DLD1 (cell line): ENCODE measurements around the gene C2orf92.

Source experiments
- in situ Hi-C: cut with HindIII; loops from 2 replicates; pipeline ENCODE4 v1.10.0; 2017; ENCODE audit warnings: low sequenced_read_pairs

Gene C2orf92

GRCh38 chr2:97740590-97741182, 71.2 kb downstream of the C2orf92 start:
- in situ Hi-C loops: no loop called here

GRCh38 chr2:97741251-97741650, 71.7 kb downstream of the C2orf92 start:
- in situ Hi-C loops: no loop called here

DNA sequence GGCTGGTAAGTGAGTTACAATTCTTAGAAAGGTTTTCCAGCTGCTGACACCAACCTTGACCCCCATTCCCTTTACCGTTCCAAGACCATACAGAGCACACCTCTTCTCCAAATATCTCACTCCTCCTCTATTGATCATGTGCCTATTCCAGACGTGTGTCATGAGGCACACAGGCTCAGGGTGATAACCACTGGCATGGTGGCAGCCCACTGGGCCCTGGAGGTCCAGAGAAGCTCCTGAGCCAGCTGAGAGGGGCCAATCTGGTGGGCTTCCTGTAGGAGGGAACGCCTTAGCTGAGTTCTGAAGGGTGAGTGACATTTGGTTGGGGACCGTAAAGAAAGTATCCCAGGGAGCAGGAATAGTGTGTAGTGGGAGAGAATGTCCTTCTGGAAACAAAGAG, 72.2 kb downstream of the C2orf92 start:
- in situ Hi-C loops: no loop called here

DNA sequence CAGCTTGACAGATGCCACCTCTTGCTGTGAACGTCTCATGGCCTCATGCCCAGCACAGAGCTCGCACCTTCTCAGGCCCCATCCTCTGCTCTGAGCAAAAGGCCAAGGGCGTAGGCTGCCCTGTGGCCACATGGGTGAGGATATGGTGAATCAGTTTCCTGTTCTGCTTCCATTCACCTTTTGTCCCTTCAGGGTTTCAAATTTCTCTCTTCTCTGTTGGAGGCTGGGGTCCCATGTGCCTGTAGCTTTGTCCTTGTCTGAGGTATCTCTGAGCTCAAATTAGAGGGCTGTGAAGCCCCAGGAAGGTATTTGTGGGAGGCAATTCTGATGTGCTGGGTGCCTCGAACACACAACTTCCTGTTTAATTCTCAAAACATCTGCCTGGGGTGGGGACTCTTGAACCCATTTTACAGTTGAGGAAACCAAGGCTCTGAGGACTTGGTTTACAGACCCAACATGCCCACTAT, 72.9 kb downstream of the C2orf92 start:
- in situ Hi-C loops: no loop called here

GRCh38 chr2:97743913-97744312, 74.4 kb downstream of the C2orf92 start:
- in situ Hi-C loops: no loop called here

GRCh38 chr2:97745474-97746174, 76.1 kb downstream of the C2orf92 start:
- in situ Hi-C loops: no loop called here

GRCh38 chr2:97747285-97747684, 77.8 kb downstream of the C2orf92 start:
- in situ Hi-C loops: no loop called here

- in situ Hi-C loops: no loop called here
These were observed 78.2 kb downstream of the C2orf92 start for GRCh38 chr2:97747716-97748115.

DNA sequence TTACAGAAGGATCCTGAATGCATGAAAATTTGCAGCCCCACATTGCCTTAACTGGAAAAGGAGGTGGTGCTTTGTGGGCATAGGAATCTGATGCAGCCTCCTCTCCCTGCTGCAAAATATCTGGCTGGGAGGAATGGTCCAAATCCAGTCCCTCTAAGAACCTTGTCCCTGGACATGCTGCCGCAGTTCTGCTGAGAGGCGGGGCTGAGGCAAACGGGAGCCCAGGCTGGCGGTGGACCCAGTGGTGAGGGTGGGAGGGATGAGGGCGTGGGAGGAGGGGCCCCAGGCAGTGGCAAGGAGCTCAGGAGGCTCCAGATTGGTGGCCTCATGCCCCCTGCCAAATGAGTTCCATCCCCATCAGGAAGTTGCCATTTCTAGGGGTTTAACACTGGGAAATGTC, 80.1 kb downstream of the C2orf92 start:
- in situ Hi-C loops: no loop called here

DNA sequence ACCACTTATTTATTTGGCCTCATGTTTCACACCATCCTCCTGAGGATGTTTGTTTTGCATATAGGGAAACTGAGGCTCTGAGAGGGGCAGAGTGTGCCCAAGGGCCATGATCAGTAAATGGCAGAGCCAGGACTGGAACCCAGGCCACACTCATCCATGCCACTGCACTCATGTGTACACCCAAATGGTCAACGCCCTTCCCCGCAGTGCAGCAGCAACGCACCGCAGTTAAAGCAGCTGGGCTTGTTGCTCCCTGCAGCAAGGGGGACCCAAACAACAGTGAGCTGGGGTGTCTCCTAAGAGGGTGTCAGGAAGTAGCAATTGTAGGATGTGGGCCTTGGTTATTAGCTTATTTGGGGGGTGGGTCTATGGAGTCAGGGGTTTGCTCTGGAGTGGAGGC, 80.5 kb downstream of the C2orf92 start:
- in situ Hi-C loops: no loop called here

- in situ Hi-C loops: no loop called here
These were observed 82.2 kb downstream of the C2orf92 start for GRCh38 chr2:97751752-97752151.
